GM12878 (cell line): ENCODE data around the gene PRRT4.

ENCODE experiments used
- ASH2L ChIP-seq: fragments of 300-600, 200-600 bp; sonication (generic); IDR thresholded peaks from 2 replicates; pipeline ENCODE4 v1.6.1; 2017; ENCODE audit warnings: low read depth, mild to moderate bottlenecking, borderline replicate concordance
- FOXM1 ChIP-seq: IDR thresholded peaks from 2 replicates; pipeline ENCODE4 v1.6.1; 2012; ENCODE audit warnings: low read depth, mild to moderate bottlenecking, inconsistent platforms, low read length, moderate library complexity
- POLR2A ChIP-seq: IDR thresholded peaks from 2 replicates; pipeline ENCODE4 v1.6.1; 2011; ENCODE audit warnings: low read depth, mild to moderate bottlenecking, low read length
- TF ChIP-seq, protein P1 (sequence below), 3 experiments: IDR thresholded peaks in 2 of 3; conservative IDR thresholded peaks in 1 of 3; 2 replicates each; pipeline ENCODE4 v1.5.1; 2011; ENCODE audit warnings: low read depth in 3 of 3, low read length in 3 of 3, mild to moderate bottlenecking in 3 of 3, control low read depth in 2 of 3, moderate library complexity in 2 of 3, inconsistent platforms in 1 of 3, mixed read lengths in 1 of 3; ENCODE audit not compliant: control insufficient read depth in 2 of 3, insufficient read depth in 1 of 3; ENCODE audit errors: extremely low read depth in 1 of 3
- TF ChIP-seq, protein P2 (sequence below): IDR thresholded peaks from 2 replicates; pipeline ENCODE4 v1.6.1; 2012; ENCODE audit warnings: low read depth, low read length, improper control_type of control experiment

DNA sequence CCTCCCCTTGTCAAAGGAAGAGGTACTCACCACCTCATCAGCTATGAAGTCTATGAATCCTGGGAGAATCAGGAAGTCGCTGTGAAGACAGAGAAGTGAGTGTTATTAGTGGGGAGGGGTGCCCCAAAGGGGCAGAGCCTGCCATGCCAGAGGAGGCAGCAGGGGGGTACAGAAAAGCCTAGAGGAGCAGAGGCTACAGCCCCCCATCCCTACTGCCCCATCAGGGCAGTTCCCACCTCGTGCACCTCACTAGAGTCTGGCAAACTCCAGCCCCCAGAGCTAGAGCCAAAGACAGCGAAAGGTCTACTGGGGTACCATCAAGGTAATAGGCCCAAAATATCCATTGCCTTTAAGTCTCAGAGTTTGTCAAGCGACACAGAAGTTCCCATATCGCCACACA lies 42.2 kb upstream of the PRRT4 start:
- TF ChIP-seq, protein P1, sequence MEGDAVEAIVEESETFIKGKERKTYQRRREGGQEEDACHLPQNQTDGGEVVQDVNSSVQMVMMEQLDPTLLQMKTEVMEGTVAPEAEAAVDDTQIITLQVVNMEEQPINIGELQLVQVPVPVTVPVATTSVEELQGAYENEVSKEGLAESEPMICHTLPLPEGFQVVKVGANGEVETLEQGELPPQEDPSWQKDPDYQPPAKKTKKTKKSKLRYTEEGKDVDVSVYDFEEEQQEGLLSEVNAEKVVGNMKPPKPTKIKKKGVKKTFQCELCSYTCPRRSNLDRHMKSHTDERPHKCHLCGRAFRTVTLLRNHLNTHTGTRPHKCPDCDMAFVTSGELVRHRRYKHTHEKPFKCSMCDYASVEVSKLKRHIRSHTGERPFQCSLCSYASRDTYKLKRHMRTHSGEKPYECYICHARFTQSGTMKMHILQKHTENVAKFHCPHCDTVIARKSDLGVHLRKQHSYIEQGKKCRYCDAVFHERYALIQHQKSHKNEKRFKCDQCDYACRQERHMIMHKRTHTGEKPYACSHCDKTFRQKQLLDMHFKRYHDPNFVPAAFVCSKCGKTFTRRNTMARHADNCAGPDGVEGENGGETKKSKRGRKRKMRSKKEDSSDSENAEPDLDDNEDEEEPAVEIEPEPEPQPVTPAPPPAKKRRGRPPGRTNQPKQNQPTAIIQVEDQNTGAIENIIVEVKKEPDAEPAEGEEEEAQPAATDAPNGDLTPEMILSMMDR (IDR thresholded peaks at IDR 0.05 in 2 of 3, conservative IDR thresholded peaks at IDR 0.05 in 1 of 3; ENCODE audit: control insufficient read depth in 2 of 3, extremely low read depth in 1 of 3, insufficient read depth in 1 of 3, low read depth in 3 of 3, low read length in 3 of 3): no peak
- TF ChIP-seq, protein P2, sequence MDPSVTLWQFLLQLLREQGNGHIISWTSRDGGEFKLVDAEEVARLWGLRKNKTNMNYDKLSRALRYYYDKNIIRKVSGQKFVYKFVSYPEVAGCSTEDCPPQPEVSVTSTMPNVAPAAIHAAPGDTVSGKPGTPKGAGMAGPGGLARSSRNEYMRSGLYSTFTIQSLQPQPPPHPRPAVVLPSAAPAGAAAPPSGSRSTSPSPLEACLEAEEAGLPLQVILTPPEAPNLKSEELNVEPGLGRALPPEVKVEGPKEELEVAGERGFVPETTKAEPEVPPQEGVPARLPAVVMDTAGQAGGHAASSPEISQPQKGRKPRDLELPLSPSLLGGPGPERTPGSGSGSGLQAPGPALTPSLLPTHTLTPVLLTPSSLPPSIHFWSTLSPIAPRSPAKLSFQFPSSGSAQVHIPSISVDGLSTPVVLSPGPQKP: no peak
- TF ChIP-seq FOXM1: no peak
- TF ChIP-seq POLR2A: no peak
- no peak for TF ChIP-seq ASH2L
